ENCODE data around the gene RERG.

The RERG gene

GRCh38 chr12:15201056-15201455 is 20.2 kb downstream of the RERG start:
- TF ChIP-seq CTCF (IDR thresholded peaks at IDR 0.05), result no peak
- Histone ChIP-seq H3K4me1 (ENCODE audit: control insufficient read depth in 1 of 2, insufficient read depth in 1 of 2, low read depth in 1 of 2, low read length in 1 of 2) (no peaks in the 10 kb centered on the region), H3K27ac (no peak overlapping the region), H3K9me3 (no peaks in the 10 kb centered on the region), H3K4me3 (ENCODE audit: low read depth in 1 of 2, low read length in 1 of 2) (no peak overlapping the region), H3K27me3 (no peaks in the 10 kb centered on the region), H3K36me3 (no peaks in the 10 kb centered on the region)

- no peak overlapping the region for H3K4me3 ChIP-seq (ENCODE audit: low read depth in 1 of 2, low read length in 1 of 2)
- H3K4me1 ChIP-seq (ENCODE audit: control insufficient read depth in 1 of 2, insufficient read depth in 1 of 2, low read depth in 1 of 2, low read length in 1 of 2), result no peaks in the 10 kb centered on the region
- H3K27me3 ChIP-seq, result no peaks in the 10 kb centered on the region
- H3K9me3 ChIP-seq, result no peaks in the 10 kb centered on the region
- TF ChIP-seq CTCF (IDR thresholded peaks at IDR 0.05), result no peak
- H3K36me3 ChIP-seq, result no peaks in the 10 kb centered on the region
- no peak overlapping the region for H3K27ac ChIP-seq
Observed at GRCh38 chr12:15200641-15201040, 20.6 kb downstream of the RERG start.

- Histone ChIP-seq H3K27ac (no peak overlapping the region), H3K36me3 (no peaks in the 10 kb centered on the region), H3K4me1 (ENCODE audit: control insufficient read depth in 1 of 2, insufficient read depth in 1 of 2, low read depth in 1 of 2, low read length in 1 of 2) (no peaks in the 10 kb centered on the region), H3K4me3 (ENCODE audit: low read depth in 1 of 2, low read length in 1 of 2) (no peak overlapping the region), H3K9me3 (no peaks in the 10 kb centered on the region), H3K27me3 (no peaks in the 10 kb centered on the region)
- no peak for TF ChIP-seq CTCF (IDR thresholded peaks at IDR 0.05)
Observed at GRCh38 chr12:15199930-15200329, 21.3 kb downstream of the RERG start.

GRCh38 chr12:15196678-15197505 is 24.3 kb downstream of the RERG start:
- Histone ChIP-seq H3K4me3 (ENCODE audit: low read depth in 1 of 2, low read length in 1 of 2) (no peak overlapping the region), H3K27me3 (peaks cover 18% of the 10 kb centered on the region), H3K36me3 (no peaks in the 10 kb centered on the region), H3K9me3 (no peaks in the 10 kb centered on the region), H3K27ac (no peak overlapping the region), H3K4me1 (ENCODE audit: control insufficient read depth in 1 of 2, insufficient read depth in 1 of 2, low read depth in 1 of 2, low read length in 1 of 2) (no peaks in the 10 kb centered on the region)
- TF ChIP-seq CTCF (IDR thresholded peaks at IDR 0.05), result no peak

GRCh38 chr12:15196221-15196620 is 25.0 kb downstream of the RERG start:
- TF ChIP-seq CTCF (IDR thresholded peaks at IDR 0.05), result no peak
- Histone ChIP-seq H3K9me3 (no peaks in the 10 kb centered on the region), H3K27me3 (peaks cover 18% of the 10 kb centered on the region), H3K27ac (no peak overlapping the region), H3K36me3 (no peaks in the 10 kb centered on the region), H3K4me1 (ENCODE audit: control insufficient read depth in 1 of 2, insufficient read depth in 1 of 2, low read depth in 1 of 2, low read length in 1 of 2) (no peaks in the 10 kb centered on the region), H3K4me3 (ENCODE audit: low read depth in 1 of 2, low read length in 1 of 2) (no peak overlapping the region)

Measured in neutrophil (primary cell).